GM21576 (cell line): Measurements from ENCODE around the gene CASTOR2.
"Not testable (repeated sequence)": the region's sequence is repeated elsewhere in the genome, so short reads cannot be mapped to it uniquely, and the experiment has no call there.

Source experiments
- ATAC-seq: cut with Tn5 transposase; IDR thresholded peaks from one replicate; pipeline ENCODE4 v1.9.1; 2021; ENCODE audit warnings: mild to moderate bottlenecking, moderate library complexity; ENCODE audit not compliant: unreplicated experiment

The CASTOR2 gene

DNA sequence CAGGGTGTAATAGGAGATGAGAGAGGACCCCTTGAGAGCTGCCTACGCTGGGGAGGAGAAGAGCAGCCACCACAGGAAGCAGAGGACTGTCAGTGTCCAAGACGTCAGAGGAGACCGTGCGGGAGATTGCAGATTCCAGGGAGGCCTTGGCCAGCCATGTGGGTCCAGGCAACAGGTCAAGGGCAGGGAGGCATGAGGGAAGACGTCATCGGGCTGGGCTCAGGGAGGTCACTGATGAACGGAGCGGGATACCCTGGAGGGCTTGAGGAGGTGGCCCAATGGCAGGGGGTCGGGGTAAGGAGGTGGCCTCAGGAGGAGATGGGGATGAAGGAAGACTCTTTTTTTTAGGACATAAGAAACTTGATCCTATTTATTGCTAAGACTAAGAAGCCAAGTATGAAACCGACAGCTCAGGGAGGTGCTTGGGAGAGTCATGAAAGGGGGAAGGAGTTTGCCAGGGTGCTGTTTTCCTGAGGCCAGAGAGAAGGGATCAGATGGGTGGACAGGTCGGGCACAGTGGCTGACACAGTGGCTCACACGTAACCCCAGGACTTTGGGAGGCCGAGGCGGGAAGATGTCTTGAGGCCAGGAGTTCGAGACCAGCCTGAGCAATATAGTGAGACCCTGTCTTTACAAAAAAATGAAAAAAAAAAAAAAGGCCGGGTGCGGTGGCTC is 30.5 kb downstream of the CASTOR2 start:
- not testable (repeated sequence) for ATAC-seq

DNA sequence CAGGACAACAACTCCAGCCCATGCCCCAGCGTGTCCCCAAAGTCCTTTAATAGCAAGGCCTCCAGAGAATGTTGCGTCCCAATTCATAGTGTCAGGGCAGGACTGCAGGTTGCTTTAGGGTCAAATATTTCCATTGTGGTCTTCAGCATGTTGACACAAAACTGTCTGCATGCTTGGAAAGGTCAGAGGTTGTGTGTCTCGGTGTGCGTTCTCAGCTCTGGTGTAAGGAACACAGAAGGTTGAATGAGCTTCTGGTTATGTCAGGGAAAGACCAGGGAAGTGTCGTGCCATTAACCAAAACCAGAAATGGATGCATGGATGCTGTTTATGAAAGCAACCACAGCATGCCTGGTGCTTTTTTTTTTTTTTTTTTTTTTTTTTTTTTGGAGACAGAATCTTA is 31.9 kb downstream of the CASTOR2 start:
- ATAC-seq, result not testable (repeated sequence)

DNA sequence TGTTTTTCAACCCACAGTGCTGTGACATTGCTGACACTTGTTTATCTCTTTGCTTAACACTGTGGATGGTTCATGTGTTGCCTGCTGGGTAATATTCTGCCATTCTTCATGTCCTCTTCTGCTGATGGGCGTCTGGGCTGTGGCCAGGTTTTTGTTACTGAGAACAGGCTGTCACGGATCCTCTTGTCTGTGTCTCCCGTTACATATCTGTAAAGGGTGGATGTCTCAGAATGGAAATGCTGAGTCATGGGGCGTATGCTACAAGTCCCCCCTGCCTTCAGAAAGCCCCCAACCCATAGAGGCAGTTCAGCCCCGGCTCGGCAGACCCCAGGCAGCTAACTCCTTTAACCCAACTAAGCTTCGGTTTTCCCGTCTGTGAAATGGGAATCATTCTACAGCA is 33.3 kb downstream of the CASTOR2 start:
- ATAC-seq, result not testable (repeated sequence)

DNA sequence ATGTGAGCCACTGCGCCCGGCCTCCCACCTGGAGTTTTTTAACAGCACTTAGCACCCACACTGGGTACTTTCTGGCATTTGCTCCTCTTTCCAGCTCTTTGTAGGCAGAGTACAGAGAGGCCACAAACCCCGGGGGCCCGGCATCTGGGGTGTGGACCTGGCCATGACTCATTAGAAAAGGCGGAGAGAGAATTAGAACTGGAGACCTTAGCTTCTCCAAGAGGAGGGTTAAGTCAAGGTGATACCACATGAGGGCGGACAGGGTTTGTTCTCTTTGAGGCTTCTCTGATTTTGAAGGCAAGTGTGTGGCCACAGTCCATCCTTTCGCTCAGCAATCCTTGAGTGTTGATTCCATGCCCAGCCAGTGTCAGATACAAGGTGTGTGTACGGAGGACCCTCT is 36.9 kb downstream of the CASTOR2 start:
- not testable (repeated sequence) for ATAC-seq

DNA sequence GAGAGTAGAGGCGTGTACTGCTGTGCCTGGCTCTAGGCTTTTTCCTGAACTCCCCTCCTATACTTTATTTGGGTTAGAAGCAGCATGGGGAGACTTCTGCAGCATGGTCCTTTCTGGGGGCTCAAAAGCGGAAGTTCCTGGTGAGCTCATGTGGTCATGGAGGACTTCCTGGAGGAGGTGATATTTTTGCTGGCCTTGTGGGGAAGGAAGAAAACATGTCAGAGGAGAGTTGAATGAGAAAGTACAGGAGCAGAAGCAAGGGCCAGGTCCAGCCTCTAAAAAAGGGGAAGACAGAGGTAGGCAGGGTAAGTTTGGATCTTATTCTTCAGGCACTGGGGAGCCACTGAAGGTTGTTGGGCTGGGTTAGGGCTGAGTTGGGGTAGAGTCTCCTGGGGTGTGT is 45.5 kb downstream of the CASTOR2 start:
- no peak for ATAC-seq

DNA sequence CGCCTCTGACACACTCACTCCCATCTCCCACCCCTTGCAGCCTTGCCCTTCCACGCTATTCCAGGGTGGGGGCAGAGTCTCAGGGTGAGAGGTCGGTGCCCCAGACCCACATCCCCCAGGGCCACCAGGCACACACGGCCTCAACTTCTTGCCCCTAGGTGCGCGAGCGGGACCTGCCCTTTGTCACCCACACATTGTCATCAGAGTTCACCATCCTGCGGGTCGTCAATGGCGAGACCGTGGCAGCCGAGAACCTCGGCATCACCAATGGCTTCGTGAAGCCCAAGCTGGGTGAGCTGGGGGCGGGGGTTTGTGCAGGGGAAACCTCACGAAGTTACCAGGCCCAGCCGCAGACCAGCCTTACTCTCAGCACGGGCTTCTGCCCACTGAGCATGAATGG is 53.3 kb downstream of the CASTOR2 start:
- ATAC-seq, result no peak

DNA sequence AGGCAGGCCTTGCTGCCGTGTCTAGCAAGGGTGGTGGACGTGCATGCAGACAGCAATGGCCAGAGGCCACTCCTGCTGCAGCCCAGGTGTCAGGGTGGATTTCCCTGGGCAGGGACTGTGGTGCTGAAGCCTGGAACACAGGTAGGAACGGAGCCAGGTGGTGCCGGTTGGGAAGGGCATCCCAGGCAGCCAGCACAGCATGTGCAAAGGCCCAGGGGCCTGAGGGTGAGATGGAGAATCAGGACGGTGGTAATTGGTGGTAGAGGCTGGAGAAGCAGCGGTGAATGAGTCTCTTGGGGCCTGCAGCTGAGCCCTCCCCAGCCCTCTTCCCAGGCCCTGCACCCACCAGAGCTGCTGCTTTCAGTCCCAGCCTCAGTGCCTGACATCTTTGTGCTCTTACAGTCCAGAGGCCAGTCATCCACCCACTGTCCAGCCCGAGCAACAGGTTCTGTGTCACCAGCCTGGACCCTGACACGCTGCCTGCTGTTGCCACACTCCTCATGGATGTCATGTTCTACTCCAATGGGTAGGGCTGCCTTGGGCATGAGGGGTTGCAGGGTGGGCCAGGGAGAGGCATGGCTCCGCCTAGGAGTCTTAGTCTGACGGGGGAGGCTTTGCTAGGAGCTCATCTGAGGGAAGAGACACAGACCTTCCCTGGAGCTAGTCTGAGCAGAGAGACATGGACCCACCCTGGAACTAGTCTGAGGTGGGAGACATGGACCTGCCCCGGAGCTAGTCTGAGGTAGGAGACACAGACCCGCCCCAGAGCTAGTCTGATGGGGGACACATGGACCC is 54.3 kb downstream of the CASTOR2 start:
- ATAC-seq, result no peak

DNA sequence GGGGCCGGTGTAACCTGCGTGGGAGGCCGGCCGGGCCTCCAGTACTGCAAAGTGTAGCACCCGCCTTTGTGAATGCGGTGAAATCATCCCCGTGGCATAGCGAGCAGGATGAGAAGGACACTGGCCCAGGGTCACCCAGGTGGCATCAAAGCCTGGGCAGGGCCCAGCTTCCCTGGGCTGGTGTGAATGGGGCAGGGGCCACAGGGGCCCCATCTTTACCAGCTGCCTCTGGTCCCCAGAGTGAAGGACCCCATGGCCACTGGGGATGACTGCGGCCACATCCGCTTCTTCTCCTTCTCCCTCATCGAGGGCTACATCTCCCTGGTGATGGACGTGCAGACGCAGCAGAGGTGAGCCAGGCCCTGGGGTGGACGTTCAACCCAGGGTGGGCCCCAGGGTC is 55.3 kb downstream of the CASTOR2 start:
- no peak for ATAC-seq

DNA sequence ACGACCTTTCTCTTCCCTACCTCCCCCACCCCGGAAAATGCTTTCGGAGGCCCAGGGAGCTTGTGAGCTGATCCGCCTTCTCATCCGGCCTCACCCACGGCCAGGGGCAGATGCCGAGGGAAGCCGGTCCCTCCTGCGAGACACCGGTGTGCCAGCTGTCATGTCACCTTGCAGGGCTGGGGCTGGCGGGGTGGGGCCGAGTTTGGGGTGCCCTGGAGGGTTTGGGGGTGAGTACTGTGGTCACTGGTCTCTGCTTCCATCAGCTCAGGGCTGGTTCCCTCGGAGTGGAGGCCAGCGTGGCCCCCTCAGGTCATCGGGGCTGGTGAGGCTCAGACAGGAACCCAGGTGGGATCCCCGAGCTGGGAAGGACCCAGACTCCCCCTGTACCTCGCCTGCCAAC is 60.4 kb downstream of the CASTOR2 start:
- no peak for ATAC-seq

DNA sequence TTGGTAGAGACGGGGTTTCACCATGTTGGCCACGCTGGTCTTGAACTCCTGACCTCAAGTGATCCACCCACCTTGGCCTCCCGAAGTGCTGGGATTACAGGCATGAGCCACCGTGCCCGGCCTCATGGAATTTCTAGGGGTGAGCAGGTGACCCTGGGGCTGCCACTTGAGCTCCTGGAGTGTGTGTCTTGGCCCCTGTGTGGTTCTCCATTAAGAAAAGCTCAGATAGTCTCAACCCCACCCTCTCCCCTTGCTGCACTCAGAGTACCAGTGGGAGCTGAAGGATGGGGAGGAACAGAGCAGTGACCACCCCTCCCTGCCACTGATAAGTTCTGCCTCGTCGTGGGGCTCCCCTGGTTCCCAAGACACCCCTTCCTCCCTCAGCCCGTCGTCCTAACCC is 63.8 kb downstream of the CASTOR2 start:
- ATAC-seq, result no peak

DNA sequence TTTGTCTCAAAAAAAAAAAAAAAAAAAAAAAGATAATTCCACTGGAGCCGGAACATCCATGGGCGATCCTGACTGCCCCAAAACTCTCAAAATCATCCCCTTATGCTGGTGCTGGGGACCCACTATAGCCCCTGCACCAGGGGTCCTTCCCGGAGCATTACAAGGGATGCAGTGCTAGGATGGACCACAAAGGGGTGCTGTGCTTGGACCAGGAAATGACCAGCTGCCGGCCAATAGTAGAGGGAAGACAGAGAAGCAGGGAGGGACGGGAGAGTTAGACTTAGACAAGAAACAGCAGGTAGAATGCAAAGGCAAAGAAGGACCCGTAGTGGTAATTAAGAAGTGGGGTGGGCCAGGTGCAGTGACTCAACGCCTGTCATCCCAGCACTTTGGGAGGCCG is 68.6 kb downstream of the CASTOR2 start:
- no peak for ATAC-seq

DNA sequence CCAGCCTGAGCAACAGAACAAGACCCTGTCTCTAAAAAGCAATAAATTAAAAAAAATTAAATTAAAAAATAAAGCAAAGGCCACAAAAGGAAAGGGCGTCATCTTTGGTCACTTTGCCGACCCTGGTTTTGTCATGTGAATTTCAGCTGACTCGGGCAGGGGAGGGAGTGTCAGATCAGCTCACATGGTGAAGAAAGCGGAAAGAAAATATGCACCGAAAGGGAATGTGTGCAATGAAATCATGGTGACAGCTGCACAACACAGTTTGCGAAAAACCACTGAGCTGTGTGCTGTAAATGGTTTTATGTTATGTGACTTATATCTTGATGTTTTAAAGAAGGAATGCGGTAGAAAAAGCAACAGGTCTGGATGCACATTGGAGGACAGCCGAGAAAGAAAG is 69.3 kb downstream of the CASTOR2 start:
- ATAC-seq, result no peak

DNA sequence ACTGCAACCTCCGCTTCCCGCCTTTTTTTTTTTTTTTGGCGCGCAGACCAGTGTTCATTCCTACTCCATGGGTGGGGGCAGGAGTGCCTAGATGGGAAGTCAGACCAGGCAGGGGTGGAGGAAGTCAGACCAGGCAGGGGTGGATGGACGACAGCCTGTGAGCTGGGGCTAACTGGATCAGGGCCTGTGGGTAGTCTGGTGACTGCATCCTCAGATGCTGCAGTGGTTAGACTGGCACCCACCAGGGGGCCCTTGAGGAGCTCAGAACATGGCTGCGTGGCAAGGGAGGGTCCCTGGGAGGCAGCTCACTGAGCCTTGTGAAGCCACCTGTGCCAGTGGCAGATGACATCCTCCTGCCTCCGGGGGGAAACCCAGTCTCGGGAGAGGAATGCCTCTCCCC is 74.0 kb downstream of the CASTOR2 start:
- ATAC-seq, result no peak

DNA sequence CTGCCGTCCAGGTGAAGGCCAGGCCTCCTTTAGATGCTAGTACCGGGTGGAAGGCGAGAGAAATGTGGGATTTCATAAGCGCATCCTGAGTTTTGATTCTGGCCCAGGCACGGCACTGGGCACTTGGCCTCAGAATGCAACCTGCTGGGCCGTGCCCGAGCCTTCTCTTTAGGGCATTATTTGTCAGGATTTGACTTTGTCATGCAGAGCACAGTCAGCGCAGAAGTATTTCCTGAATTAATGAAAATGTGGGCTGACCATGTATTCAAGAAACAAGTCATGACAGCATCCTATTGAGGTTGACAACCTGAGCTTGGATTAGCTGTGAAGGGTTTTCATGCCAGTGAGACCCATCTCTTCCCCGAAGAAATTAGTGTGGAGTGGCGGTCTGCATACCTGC is 74.7 kb downstream of the CASTOR2 start:
- no peak for ATAC-seq

DNA sequence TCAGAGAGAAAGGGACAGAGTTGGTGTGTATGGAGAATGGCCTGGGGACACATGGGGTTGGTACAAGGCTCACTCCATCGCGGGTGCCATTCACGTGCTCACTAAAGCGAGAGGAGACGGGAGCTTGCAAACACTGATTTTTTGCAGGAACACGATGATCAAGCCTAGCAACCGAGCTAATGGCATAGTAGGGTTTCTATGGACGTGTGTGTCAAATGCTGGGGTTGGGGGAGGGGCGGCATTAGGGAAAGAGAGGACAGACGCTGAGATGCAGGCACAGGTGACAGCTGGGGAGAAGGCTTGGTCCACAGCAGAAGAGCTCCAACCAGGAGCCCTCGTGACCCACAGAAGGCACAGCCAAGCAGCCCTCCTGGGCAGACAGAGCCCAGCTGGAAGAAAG is 75.2 kb downstream of the CASTOR2 start:
- no peak for ATAC-seq

DNA sequence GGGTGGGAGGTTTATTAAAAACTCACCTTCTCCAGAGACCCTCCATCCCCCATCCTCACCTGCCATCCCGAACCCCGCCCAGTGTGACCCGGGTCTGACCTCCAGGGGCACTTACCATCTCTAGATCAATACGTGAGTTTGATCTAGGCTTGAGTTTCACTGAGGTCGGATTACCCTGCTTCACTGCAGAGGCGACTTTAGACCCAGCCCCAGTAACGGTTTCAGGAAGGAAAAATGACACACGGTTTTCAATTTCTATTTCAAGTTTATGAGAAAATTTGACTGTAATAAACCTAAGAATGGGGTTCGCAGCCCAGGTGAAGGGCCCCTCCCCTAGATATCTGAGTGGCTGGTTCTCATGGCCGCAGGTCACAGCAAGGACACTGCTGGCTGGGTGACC is 76.0 kb downstream of the CASTOR2 start:
- ATAC-seq, result no peak

DNA sequence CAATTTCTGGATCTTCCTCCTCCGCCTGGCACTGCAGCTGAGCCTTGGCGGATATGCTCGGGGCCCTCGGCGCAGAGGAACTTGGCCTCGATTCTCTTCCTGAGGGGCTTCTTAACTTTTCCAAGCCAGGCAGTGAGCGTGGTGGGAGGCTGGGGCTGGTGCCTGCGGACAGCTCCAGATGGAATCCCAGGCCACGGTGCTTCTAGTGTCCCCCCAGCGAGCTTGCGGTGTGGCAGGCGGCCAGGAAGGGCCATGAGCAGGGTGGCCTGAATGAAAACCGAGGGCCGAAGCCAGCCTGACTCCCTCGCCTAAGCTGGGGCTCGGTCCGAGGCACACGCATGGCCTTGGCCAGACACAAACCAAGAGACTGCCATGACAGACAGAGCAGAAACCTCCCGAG is 77.8 kb downstream of the CASTOR2 start:
- no peak for ATAC-seq

DNA sequence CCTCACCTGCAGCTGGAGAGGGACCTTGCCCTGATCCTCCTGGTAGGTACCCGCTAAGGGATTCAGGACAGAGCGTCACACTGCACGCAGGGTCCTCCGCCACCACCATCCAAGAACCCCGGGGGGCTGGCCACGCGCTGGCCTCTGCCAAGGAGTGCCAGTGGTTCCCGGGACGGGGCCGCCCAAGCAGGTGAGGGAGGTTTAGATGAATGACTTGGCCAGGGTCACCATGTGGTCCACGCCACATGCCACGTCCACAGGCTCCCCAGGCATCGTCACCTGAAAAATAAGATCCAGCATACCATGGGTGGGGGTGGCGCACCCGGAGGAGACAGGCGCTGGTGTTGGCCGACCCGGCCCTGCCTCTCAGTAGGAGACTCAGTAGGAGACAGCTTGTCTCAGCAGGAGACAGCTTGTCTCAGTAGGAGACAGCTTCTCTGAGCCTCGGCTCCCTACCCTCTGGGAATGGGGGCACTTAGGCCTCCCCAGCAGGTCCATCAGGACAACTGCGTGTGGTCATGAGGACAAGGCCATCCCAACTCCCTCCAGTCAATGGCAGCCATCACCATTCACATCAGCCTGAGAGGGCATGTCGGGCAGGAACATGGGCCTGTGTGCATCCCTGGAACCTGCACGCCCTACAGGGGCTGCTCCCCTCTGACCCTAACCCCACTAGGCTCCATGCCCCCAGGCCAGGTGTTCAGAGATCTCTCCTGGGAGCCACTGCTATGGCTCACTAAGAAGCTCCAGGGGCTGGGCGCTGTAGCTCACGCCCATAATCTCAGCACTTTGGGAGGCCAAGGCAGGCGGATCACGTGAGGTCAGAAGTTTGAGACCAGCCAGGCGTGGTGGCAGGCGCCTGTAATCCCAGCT is 78.6 kb downstream of the CASTOR2 start:
- no peak for ATAC-seq

DNA sequence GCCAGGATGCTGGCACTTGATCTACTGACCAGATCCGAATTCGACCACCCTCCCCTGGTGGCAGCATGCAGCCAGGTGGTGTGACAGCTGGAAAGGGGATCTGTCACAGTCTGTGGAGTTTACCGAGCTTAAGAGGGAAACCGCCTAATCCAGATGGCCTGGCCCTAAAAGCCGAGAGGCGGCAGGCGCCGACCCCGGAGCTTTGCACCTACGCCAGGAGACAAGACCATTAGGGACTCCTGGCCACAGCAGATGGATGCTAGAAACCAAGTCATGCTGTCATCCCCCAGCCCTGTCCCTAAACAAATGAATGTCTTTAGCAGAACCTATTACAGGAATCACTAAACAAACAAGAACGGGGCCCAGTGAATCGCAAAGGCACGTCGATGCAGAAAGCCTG is 81.4 kb downstream of the CASTOR2 start:
- no peak for ATAC-seq

DNA sequence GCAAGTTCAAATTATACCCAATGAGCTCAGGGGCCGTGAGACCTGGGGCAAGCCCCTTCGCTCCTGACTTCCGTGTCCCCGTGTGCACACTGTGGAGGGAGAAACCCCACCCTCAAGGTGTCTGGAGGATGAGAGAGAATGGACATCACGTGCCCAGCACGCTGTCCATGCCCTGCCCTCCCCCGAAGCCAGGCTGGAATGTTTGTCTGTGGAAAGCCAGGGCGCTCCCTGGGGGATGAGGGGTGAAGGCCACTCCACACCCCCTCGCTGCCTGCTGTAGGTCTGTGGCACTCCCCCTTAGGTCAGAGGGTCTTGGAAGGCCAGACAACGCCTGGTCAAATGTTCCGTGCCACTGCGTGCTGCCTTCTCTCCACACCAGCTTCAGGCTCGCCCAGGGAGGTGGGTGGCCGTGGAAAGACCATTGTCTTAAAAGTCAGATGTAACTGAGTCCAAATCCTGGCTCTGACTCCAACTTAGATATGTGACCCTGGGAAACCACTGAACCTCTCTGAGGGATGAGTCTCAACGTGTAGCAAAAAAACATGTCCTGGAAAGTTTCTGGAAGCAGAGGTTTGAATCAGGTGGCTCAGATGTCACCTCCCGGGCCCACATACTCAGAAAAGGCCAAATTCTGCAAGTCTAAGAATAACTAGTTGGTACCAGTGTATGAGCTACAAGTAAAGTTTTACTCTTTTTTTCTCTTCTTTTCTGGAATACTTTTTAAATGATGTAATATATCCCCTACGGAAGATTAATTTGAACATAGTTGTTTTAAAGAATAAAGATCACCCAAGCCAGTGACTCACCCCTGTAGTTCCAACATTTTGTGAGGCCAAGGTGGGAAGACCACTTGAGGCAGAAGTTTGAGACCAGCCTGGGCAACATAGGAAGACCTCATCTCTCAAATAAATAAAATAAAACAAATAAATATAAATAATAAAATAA is 84.2 kb downstream of the CASTOR2 start:
- no peak for ATAC-seq

DNA sequence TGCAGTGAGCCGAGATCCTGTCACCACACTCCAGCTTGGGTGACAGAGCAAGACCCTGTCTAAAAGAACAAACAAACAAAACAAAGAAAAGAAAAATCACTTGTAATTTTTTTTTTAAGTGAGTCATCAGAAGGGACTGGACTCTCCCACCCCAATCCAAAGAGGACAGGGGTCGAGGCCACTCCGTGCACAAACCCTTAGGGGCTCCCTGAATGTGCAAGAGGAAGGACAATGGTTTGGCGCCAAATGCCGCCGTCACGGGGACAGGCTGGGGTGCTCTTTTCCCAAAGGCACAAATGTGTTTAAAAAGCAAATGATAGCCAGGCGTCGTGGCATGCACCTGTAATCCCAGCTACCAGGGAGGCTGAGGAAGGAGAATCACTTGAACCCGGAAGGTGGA is 85.3 kb downstream of the CASTOR2 start:
- ATAC-seq, result no peak
